IMR-90 (cell line): ENCODE measurements around the gene PTPRC.

Experiments used
- MXI1 ChIP-seq: IDR thresholded peaks from 2 replicates; pipeline ENCODE4 v1.6.1; 2012; ENCODE audit warnings: low read depth, mild to moderate bottlenecking, low read length, moderate library complexity, borderline replicate concordance
- POLR2A ChIP-seq: IDR thresholded peaks from 2 replicates; pipeline ENCODE4 v1.6.1; 2012; ENCODE audit warnings: mild to moderate bottlenecking, low read depth, low read length
- RAD21 ChIP-seq: IDR thresholded peaks from 2 replicates; pipeline ENCODE4 v1.6.1; 2012; ENCODE audit warnings: low read length, improper control_type of control experiment
- RFX5 ChIP-seq: IDR thresholded peaks from 2 replicates; pipeline ENCODE4 v1.8.0; 2012; ENCODE audit warnings: low read depth, mild to moderate bottlenecking, low read length, moderate library complexity
- SMC3 ChIP-seq: fragments of 150-350 bp; IDR thresholded peaks from 2 replicates; pipeline ENCODE4 v1.6.1; 2016; ENCODE audit warnings: low read depth, mild to moderate bottlenecking, antibody characterized with exemption, low read length, moderate library complexity
- TF ChIP-seq, protein P1 (sequence below): conservative IDR thresholded peaks from 2 replicates; pipeline ENCODE4 v1.5.1; 2012; ENCODE audit warnings: mild to moderate bottlenecking, low read depth, low read length, improper control_type of control experiment

- TF ChIP-seq POLR2A (no peak), RAD21 (no peak), RFX5 (no peak), SMC3 (no peak), MXI1 (no peak)
- TF ChIP-seq, protein P1, sequence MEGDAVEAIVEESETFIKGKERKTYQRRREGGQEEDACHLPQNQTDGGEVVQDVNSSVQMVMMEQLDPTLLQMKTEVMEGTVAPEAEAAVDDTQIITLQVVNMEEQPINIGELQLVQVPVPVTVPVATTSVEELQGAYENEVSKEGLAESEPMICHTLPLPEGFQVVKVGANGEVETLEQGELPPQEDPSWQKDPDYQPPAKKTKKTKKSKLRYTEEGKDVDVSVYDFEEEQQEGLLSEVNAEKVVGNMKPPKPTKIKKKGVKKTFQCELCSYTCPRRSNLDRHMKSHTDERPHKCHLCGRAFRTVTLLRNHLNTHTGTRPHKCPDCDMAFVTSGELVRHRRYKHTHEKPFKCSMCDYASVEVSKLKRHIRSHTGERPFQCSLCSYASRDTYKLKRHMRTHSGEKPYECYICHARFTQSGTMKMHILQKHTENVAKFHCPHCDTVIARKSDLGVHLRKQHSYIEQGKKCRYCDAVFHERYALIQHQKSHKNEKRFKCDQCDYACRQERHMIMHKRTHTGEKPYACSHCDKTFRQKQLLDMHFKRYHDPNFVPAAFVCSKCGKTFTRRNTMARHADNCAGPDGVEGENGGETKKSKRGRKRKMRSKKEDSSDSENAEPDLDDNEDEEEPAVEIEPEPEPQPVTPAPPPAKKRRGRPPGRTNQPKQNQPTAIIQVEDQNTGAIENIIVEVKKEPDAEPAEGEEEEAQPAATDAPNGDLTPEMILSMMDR = no peak
Measured at GRCh38 chr1:198716051-198716450, 77.2 kb downstream of the PTPRC start.
